ENCODE results near the gene TAF9.
A peak's percentile ranks its signal among the peaks of the same experiment; 100 is the strongest.

The TAF9 gene

DNA sequence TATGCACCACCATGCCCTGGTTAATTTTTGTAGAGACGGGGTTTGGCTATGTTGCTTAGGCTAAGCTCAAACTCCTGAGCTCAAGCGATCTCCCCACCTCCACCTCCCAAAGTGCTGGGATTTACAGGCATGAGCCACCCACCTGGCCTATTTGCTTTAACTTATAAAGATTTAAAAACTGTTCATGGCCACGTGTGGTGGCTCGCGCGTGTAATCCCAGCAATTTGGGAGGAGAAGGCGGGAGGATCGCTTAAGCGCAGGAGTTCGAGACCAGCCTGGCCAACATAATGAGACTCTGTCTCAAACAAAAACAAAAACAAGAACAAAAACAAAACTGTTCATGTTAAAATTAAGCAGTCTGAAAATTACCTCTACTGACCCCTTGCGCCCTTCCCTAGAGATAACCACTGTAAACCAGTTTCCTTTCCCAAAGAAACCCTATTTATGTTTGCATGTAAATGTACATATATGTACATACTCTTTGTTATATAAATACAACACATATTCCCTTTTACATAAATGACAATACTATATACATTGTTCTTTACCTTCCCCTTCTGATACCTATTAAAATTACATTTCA lies 1.5 kb downstream of the TAF9 start:
- Histone ChIP-seq H3K27me3 (ENCODE audit: insufficient read depth, low read length, poor library complexity, severe bottlenecking) (no peaks in the 10 kb centered on the region), H3K4me2 (ENCODE audit: low read depth, low read length, poor library complexity, severe bottlenecking) (peak overlapping the region; percentile 99), H3F3A (ENCODE audit: low read depth) (no peaks in the 10 kb centered on the region), H3K9me2 (replicated peaks; ENCODE audit: low read depth, low read length) (no peaks in the 10 kb centered on the region), H3K79me2 (ENCODE audit: insufficient read depth, low read length) (peaks cover 90% of the 10 kb centered on the region), H3K4me3 (ENCODE audit: low read length, poor library complexity, severe bottlenecking) (peak overlapping the region; percentile 97), H3K4me1 (ENCODE audit: insufficient read depth, low read length, poor library complexity, severe bottlenecking) (peaks cover 44% of the 10 kb centered on the region), H4K20me1 (ENCODE audit: insufficient read depth, low read length, poor library complexity, severe bottlenecking) (peaks cover 59% of the 10 kb centered on the region), H3K9ac (ENCODE audit: low read depth, low read length, poor library complexity, severe bottlenecking) (peak overlapping the region; percentile 96), H2AFZ (ENCODE audit: low read length) (no peak overlapping the region), H3K36me3 (ENCODE audit: insufficient read depth, low read length) (peaks cover 20% of the 10 kb centered on the region; the same call in 1 of the 2 replicates), H3K9me3 (ENCODE audit: insufficient read depth, low read depth, low read length) (no peaks in the 10 kb centered on the region)
- no peak for TF ChIP-seq EZH2phosphoT487 (IDR thresholded peaks at IDR 0.05; ENCODE audit: borderline replicate concordance)
- TF ChIP-seq, protein P1, sequence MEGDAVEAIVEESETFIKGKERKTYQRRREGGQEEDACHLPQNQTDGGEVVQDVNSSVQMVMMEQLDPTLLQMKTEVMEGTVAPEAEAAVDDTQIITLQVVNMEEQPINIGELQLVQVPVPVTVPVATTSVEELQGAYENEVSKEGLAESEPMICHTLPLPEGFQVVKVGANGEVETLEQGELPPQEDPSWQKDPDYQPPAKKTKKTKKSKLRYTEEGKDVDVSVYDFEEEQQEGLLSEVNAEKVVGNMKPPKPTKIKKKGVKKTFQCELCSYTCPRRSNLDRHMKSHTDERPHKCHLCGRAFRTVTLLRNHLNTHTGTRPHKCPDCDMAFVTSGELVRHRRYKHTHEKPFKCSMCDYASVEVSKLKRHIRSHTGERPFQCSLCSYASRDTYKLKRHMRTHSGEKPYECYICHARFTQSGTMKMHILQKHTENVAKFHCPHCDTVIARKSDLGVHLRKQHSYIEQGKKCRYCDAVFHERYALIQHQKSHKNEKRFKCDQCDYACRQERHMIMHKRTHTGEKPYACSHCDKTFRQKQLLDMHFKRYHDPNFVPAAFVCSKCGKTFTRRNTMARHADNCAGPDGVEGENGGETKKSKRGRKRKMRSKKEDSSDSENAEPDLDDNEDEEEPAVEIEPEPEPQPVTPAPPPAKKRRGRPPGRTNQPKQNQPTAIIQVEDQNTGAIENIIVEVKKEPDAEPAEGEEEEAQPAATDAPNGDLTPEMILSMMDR (conservative IDR thresholded peaks at IDR 0.05; ENCODE audit: low read length) = peak; percentile 35

DNA sequence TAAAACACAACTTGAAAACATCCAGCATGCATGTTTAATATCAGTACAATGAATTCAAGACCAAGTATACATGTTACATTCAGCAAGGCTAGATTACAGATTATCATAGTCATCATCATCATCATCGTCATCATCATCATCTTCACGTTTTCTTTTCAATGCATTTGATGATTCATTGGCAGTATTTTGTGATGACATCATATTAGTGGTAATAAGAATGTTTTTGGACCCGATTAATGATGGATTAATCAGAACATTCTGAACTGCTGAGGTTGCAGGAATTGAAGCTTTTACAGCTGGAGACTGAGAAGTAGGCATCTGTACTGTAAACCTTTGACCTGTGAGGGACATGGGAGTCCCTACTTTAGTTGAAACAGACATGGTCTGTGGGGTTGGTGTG lies 4.5 kb downstream of the TAF9 start:
- H3K27me3 ChIP-seq (ENCODE audit: insufficient read depth, low read length, poor library complexity, severe bottlenecking) = no peaks in the 10 kb centered on the region
- H3K36me3 ChIP-seq (ENCODE audit: insufficient read depth, low read length) = peaks cover 22% of the 10 kb centered on the region; the same call in 1 of the 2 replicates
- H3K9ac ChIP-seq (ENCODE audit: low read depth, low read length, poor library complexity, severe bottlenecking) = no peak overlapping the region
- peaks cover 42% of the 10 kb centered on the region for H4K20me1 ChIP-seq (ENCODE audit: insufficient read depth, low read length, poor library complexity, severe bottlenecking)
- H3K9me2 ChIP-seq (replicated peaks; ENCODE audit: low read depth, low read length) = no peaks in the 10 kb centered on the region
- H3K9me3 ChIP-seq (ENCODE audit: insufficient read depth, low read depth, low read length) = no peaks in the 10 kb centered on the region
- no peak overlapping the region for H2AFZ ChIP-seq (ENCODE audit: low read length)
- H3K4me1 ChIP-seq (ENCODE audit: insufficient read depth, low read length, poor library complexity, severe bottlenecking) = peaks cover 25% of the 10 kb centered on the region
- TF ChIP-seq, protein P1 (conservative IDR thresholded peaks at IDR 0.05; ENCODE audit: low read length) = no peak
- TF ChIP-seq EZH2phosphoT487 (IDR thresholded peaks at IDR 0.05; ENCODE audit: borderline replicate concordance) = no peak
- peaks cover 76% of the 10 kb centered on the region for H3K79me2 ChIP-seq (ENCODE audit: insufficient read depth, low read length)
- H3K4me2 ChIP-seq (ENCODE audit: low read depth, low read length, poor library complexity, severe bottlenecking) = peak overlapping the region; percentile 99
- no peak overlapping the region for H3K4me3 ChIP-seq (ENCODE audit: low read length, poor library complexity, severe bottlenecking)
- H3F3A ChIP-seq (ENCODE audit: low read depth) = no peaks in the 10 kb centered on the region

DNA sequence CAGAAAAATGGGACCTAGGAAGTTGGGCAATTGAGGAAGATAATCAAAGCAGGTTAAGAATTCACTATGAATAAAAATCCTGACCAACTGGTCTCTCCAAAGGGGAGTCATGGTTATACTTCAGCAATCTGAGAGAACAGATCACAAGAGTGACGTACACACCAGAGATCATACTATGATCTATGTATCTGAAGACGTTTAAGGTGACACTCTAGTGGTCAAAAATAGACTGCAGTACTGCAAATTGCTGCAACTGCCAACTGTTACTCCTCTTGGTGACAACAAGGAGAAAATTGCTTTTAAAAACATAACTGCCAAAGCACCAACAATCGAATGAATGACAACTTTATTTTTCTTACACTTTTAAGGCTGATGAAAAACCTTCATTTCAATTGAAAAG lies 4.9 kb downstream of the TAF9 start:
- no peaks in the 10 kb centered on the region for H3K9me3 ChIP-seq (ENCODE audit: insufficient read depth, low read depth, low read length)
- no peak overlapping the region for H3K9ac ChIP-seq (ENCODE audit: low read depth, low read length, poor library complexity, severe bottlenecking)
- H3K27me3 ChIP-seq (ENCODE audit: insufficient read depth, low read length, poor library complexity, severe bottlenecking) = no peaks in the 10 kb centered on the region
- TF ChIP-seq, protein P1 (conservative IDR thresholded peaks at IDR 0.05; ENCODE audit: low read length) = peak; percentile 76
- TF ChIP-seq EZH2phosphoT487 (IDR thresholded peaks at IDR 0.05; ENCODE audit: borderline replicate concordance) = no peak
- H4K20me1 ChIP-seq (ENCODE audit: insufficient read depth, low read length, poor library complexity, severe bottlenecking) = peaks cover 42% of the 10 kb centered on the region
- H3K4me3 ChIP-seq (ENCODE audit: low read length, poor library complexity, severe bottlenecking) = no peak overlapping the region
- H3K79me2 ChIP-seq (ENCODE audit: insufficient read depth, low read length) = peaks cover 74% of the 10 kb centered on the region
- H3K4me2 ChIP-seq (ENCODE audit: low read depth, low read length, poor library complexity, severe bottlenecking) = peak overlapping the region; percentile 99
- H3K36me3 ChIP-seq (ENCODE audit: insufficient read depth, low read length) = peaks cover 22% of the 10 kb centered on the region; the same call in 1 of the 2 replicates
- H3K9me2 ChIP-seq (replicated peaks; ENCODE audit: low read depth, low read length) = no peaks in the 10 kb centered on the region
- H3K4me1 ChIP-seq (ENCODE audit: insufficient read depth, low read length, poor library complexity, severe bottlenecking) = peaks cover 25% of the 10 kb centered on the region
- no peak overlapping the region for H2AFZ ChIP-seq (ENCODE audit: low read length)
- no peaks in the 10 kb centered on the region for H3F3A ChIP-seq (ENCODE audit: low read depth)

Data from Loucy (cell line).